ENCODE data around the gene TRAF4. TPM values are rescaled to one million over a fixed set of nuclear protein-coding genes. Genes with fewer than 3 reads are reported as not detected.

Gene TRAF4
- 25.8 and 29.2 TPM in 2 replicates for total RNA-seq

GRCh38 chr17:28743243-28744103, at the start of gene TRAF4:
Gene TRAF4 (plus strand): TSS chr17:28744011. CDS start chr17:28744113, 102 bp downstream.

DNA sequence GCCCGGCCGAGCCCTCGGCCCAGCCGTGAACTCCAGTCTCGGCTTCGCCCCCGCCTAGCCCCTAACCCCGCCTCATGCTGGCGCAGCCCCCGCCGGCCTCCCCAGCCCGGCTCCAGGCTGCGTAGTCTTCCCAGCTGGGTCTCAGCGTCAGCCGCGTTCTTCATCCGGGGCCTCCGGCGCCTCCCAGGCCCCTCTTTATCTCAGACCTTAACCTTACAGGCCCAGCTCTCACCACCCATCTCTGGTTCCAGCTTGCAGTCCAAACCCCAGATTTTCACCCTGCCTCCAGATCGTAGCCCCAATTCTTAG, 32.1 kb upstream of the TRAF4 start, which contains the start of gene PROCA1:
Gene PROCA1, minus strand, starts transcription at position 166 of the 309 bp plus-strand sequence. CDS start 228 bp downstream, outside the sequence.

DNA sequence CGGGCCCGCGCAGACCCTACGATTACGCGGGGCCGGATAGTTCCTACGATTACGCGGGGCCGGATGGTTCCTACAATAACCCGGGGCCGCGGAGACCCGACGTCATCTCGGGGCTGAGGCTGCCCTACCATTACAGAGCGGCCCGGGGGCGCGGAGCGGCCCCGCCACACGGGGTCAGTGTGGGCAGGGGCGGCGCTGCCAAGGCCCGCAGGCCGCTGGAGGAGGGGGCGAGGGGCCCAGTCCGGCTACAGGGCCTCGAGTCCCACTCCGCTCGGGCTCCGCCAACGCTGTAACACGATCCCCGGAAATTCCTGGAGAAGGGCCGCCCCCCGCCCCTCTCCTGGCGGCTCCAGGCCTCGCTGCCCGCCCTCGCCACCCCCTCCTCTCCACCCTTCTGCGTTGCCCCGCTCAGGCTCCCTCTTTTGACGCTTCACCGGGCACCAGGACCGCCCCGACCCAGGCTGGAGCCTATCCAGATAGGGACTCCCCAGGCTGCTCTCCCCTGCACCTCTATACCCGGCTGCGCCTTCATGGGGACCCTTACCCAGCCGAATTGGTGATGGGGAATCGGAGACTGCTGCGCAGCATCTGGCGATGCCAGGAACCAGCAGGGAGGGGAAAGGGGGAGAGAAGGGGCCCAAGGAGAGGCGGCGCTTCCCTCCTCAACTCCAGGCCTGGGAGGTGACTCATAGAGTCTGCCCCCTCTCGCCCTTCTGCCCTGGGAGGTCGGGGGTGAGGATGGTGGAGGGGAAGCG, 26.1 kb upstream of the TRAF4 start, which contains the start of gene RAB34:
Gene RAB34, minus strand, starts transcription at position 291 of the 755 bp plus-strand sequence. CDS start 602 bp downstream, outside the sequence.

DNA sequence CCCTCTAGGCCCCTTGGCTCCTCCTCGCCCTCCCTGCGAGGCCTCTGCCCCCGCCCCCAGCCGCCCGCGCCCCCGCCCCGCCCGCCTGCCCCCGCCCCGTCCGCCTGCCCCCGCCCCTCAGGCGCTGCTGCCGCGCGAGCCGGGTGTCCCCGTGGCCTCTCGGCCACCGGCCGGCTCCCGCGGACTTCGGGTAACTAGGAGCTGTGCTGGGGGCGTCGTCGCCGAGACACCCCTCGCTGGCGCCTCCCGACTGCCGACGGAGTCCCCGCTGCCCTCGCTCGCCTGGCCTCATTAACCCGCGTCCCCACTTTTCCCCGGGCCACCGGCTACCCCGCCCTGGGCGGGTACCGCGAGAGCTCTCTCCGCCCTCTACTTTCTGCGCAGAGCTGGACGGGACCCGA, 17.6 kb upstream of the TRAF4 start, which contains the start of gene TLCD1:
Gene TLCD1, minus strand, starts transcription at position 8 of the 401 bp plus-strand sequence. CDS start 136 bp downstream, outside the sequence.

GRCh38 chr17:28728364-28729200, 15.2 kb upstream of the TRAF4 start, which contains the start of gene NEK8:
Gene NEK8 (plus strand): TSS chr17:28728788. CDS start chr17:28728814, 26 bp downstream.

Other genes with a start within 250 kb of the TRAF4 start
- gene FOXN1, start 237.7 kb upstream of the TRAF4 start, total RNA-seq: not detected in 2 replicates
- 29.5 and 30.2 TPM in 2 replicates for gene UNC119, start 191.4 kb upstream of the TRAF4 start, total RNA-seq
- gene PIGS, start 172.5 kb upstream of the TRAF4 start, total RNA-seq: 55.2 and 64.4 TPM in 2 replicates
- gene ALDOC, start 167.1 kb upstream of the TRAF4 start, total RNA-seq: 9.1 and 12.3 TPM in 2 replicates
- 49.6 and 54.7 TPM in 2 replicates for gene SPAG5, start 145.0 kb upstream of the TRAF4 start, total RNA-seq
- gene RSKR, start 129.8 kb upstream of the TRAF4 start, total RNA-seq: 1.5 and 2.5 TPM in 2 replicates
- 108 and 135 TPM in 2 replicates for gene BLTP2, start 98.9 kb upstream of the TRAF4 start, total RNA-seq
- gene SDF2, start 82.1 kb upstream of the TRAF4 start, total RNA-seq: 40.2 and 44.2 TPM in 2 replicates
- 28.2 and 29.4 TPM in 2 replicates for gene SUPT6H, start 81.8 kb upstream of the TRAF4 start, total RNA-seq
- 0.94 TPM in 1 of 2 replicates, not detected in the other for gene PROCA1, start 32.1 kb upstream of the TRAF4 start, total RNA-seq
- gene RAB34, start 26.1 kb upstream of the TRAF4 start, total RNA-seq: 64.0 and 66.2 TPM in 2 replicates
- 731 and 742 TPM in 2 replicates for gene RPL23A, start 24.0 kb upstream of the TRAF4 start, total RNA-seq
- 2.5 and 3.5 TPM in 2 replicates for gene TLCD1, start 17.8 kb upstream of the TRAF4 start, total RNA-seq
- gene NEK8, start 15.2 kb upstream of the TRAF4 start, total RNA-seq: 1.6 and 3.7 TPM in 2 replicates
- 12.7 and 16.0 TPM in 2 replicates for gene FAM222B, start 98.8 kb downstream of the TRAF4 start, total RNA-seq
- 80.0 and 89.4 TPM in 2 replicates for gene ERAL1, start 111.0 kb downstream of the TRAF4 start, total RNA-seq
- 108 and 119 TPM in 2 replicates for gene FLOT2, start 153.7 kb downstream of the TRAF4 start, total RNA-seq
- gene DHRS13, start 159.1 kb downstream of the TRAF4 start, total RNA-seq: 4.8 and 4.9 TPM in 2 replicates
- 15.9 and 23.8 TPM in 2 replicates for gene PHF12, start 207.5 kb downstream of the TRAF4 start, total RNA-seq

Data from mammary microvascular endothelial cell (primary cell).